SJCRH30 (cell line): ENCODE data around the gene ZBTB39. TPM values are rescaled to one million over a fixed set of nuclear protein-coding genes. Genes with fewer than 3 reads are reported as not detected.
A peak's percentile ranks its signal among the peaks of the same experiment; 100 is the strongest.
"Not testable (repeated sequence)": the region's sequence is repeated elsewhere in the genome, so short reads cannot be mapped to it uniquely, and the experiment has no call there.

Source experiments
- DNase-seq, 2 experiments: peaks; one replicate each; pipeline ENCODE4 v3.0.0-alpha.2; 2015 to 2020
- H3K27ac ChIP-seq: fragments of 250-450 bp; sonication (Bioruptor Pico); 2 replicates; pipeline ENCODE4 v1.5.1; 2020; ENCODE audit warnings: mild to moderate bottlenecking, moderate library complexity
- H3K27me3 ChIP-seq: fragments of 250-450 bp; sonication (Bioruptor Pico); 2 replicates; pipeline ENCODE4 v1.5.1; 2020; ENCODE audit warnings: mild to moderate bottlenecking, moderate library complexity
- H3K36me3 ChIP-seq: fragments of 250-450 bp; sonication (Bioruptor Pico); 2 replicates; pipeline ENCODE4 v1.5.1; 2020; ENCODE audit warnings: mild to moderate bottlenecking, moderate library complexity
- H3K4me1 ChIP-seq: fragments of 250-450 bp; sonication (Bioruptor Pico); 2 replicates; pipeline ENCODE4 v1.5.1; 2020; ENCODE audit warnings: mild to moderate bottlenecking, moderate library complexity
- H3K4me3 ChIP-seq: fragments of 250-450 bp; sonication (Bioruptor Pico); 2 replicates; pipeline ENCODE4 v1.5.1; 2020; ENCODE audit warnings: mild to moderate bottlenecking, moderate library complexity
- H3K9me3 ChIP-seq: fragments of 250-450 bp; sonication (Bioruptor Pico); replicated peaks from 2 replicates; pipeline ENCODE4 v1.5.1; 2020; ENCODE audit warnings: mild to moderate bottlenecking, moderate library complexity
- total RNA-seq: library from RNA; depleted of rRNA; stranded (reverse); fragments of >200 nt; shearing (Covaris generic); gene quantifications from 2 replicates; pipeline ENCODE4 v1.2.3, GENCODE V29; 2014

The ZBTB39 gene
- total RNA-seq, 1 experiment from 2014 or later = 101 TPM

DNA sequence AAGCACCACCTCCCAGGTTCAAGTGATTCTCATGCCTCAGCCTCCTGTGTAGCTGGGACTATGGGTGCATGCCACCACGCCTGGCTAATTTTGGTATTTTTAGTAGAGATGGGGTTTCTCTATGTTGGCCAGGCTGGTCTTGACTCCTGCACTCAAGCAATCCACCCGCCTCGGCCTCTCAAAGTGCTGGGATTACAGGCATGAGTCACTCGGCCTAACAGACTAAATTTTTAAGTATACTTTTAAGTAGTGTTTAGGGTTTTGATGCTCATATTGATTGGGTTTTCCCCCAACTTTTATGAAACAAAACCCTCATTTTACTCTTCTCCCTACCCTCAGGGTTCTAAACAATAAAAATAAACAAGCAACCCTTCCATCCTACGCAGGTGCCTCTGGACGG lies 38.1 kb upstream of the ZBTB39 start:
- Histone ChIP-seq H3K4me3 (no peak overlapping the region), H3K4me1 (peaks cover 11% of the 10 kb centered on the region; the same call in 1 of the 2 replicates), H3K27ac (no peak overlapping the region), H3K36me3 (no peaks in the 10 kb centered on the region), H3K27me3 (peaks cover 68% of the 10 kb centered on the region), H3K9me3 (no peaks in the 10 kb centered on the region)
- no peak for DNase-seq

DNA sequence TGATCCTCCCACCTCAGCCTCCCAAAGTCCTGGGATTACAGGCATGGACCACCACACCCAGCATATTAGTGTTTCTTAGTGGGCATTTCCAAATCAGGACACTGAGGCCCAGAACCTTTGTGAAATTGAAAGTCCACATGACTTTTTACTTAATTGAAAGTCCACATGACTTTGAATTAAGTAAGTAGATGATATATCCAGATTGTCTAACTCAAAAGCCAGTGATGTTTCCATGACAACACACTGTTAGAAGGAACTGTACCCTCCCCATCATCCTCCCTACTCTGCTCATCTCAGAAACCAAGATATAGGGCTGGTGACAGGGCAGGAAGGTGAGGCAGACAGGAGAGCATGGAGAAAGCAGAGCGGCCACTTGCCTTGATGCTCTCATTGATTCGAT lies 36.3 kb upstream of the ZBTB39 start:
- Histone ChIP-seq H3K27ac (no peak overlapping the region), H3K9me3 (no peaks in the 10 kb centered on the region), H3K36me3 (no peaks in the 10 kb centered on the region), H3K27me3 (peaks cover 79% of the 10 kb centered on the region), H3K4me3 (no peak overlapping the region), H3K4me1 (peaks cover 11% of the 10 kb centered on the region; the same call in 1 of the 2 replicates)
- DNase-seq = no peak

DNA sequence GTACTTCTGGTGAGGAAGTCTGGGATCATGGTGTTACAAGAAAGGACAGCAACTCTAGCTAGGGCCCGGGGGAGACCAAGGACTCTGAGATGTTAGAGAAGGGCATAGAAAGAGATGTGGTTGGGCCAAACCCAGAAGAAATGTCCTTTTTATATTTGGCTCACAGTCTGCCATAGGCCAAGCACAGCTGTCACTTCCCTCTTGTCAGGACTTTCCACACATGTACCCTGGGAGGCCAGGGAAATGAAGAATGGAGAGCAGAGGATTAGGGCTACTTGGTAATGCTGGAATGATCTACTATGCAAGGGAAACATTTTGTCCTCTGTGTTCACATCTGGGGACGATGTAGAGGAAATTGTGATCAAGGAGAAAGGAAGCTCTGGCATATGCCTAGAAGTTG lies 34.4 kb upstream of the ZBTB39 start:
- Histone ChIP-seq H3K9me3 (no peaks in the 10 kb centered on the region), H3K27me3 (peaks cover 87% of the 10 kb centered on the region), H3K4me3 (no peak overlapping the region), H3K36me3 (no peaks in the 10 kb centered on the region), H3K27ac (no peak overlapping the region), H3K4me1 (no peaks in the 10 kb centered on the region)
- DNase-seq = peak in 1 of 2 experiments; percentile 55

DNA sequence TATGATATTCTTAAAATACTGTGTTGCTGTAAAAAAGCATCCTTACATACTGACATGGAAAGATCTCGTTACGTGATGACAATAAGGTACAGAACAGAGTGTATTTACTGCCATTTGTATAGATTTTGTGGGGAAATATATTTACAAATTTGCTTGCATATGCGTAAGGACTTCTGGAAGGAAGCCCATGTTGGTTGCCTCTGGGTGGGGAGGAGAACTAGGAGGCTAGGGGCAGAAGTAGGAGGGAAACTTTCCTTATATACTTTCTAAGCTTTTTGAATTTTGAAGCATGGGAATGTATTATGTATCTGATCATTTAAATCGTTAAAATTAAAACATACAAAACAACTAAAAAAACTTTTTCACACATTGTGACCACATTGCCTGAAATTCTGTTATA lies 33.9 kb upstream of the ZBTB39 start:
- H3K27me3 ChIP-seq = peaks cover 87% of the 10 kb centered on the region

DNA sequence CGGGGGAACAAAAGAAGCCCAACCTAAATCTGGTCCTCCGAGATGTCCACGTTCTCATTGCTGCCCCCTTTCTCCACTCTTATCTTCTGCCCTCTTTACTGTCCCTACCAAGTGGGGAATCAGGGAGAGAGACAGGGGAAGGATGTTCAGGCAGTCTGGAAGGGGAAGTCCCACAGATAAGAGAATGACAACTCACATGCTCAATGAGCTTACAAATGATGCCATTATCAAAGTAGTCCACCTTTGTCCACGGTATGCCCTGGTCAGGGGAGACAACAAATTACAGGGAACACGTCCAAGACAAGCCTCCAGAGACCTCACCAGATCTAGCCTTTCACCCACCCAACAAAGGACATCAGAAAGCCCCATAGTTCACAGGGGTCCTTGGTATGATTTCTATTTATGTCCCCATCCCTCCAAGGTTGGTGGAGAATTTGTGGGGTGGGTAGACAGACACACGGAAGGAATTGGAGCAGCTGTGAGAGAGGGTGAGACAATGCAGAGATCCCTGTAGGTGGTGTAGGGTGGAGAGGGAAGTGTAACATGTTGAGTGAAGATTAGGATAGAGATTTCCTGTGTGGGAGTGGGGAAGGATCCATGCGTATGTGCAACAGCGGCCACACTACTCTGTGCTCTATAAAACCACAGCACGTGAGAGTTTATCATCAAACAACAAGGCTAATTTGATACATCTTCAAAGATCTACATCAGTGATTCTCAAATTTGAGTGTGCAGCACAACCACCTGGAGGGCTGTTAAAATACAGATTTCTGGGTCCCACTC lies 32.9 kb upstream of the ZBTB39 start:
- peaks cover 87% of the 10 kb centered on the region for H3K27me3 ChIP-seq

More for the DNA sequence above, 33.9 kb upstream of the ZBTB39 start:
- Histone ChIP-seq H3K4me1 (no peaks in the 10 kb centered on the region), H3K36me3 (no peaks in the 10 kb centered on the region), H3K27ac (no peak overlapping the region), H3K4me3 (no peak overlapping the region), H3K9me3 (no peaks in the 10 kb centered on the region)
- DNase-seq = no peak

DNA sequence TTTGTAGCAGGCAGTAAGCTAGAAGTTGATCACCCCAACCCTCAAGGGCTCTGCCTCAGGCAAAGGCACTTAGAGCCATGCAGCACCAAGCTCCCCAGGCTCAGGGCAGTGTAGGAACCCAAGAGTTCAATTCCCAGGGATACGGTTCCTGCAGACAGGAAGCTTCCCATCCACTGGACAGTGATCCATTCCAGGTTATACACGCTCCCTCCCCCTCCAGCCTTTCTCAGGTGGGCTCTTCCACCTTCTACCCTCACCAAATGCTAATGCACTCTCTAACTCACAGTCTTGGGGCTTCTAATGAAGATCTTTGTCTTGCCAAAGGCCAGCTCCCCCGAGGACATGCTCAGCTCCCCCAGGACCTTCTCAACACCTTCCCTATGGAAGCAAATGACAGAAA lies 30.9 kb upstream of the ZBTB39 start:
- DNase-seq = no peak
- peaks cover 87% of the 10 kb centered on the region for H3K27me3 ChIP-seq
- H3K4me3 ChIP-seq = no peak overlapping the region
- no peaks in the 10 kb centered on the region for H3K9me3 ChIP-seq
- no peaks in the 10 kb centered on the region for H3K4me1 ChIP-seq
- no peaks in the 10 kb centered on the region for H3K36me3 ChIP-seq
- no peak overlapping the region for H3K27ac ChIP-seq

More for the DNA sequence above, 32.9 kb upstream of the ZBTB39 start:
- no peaks in the 10 kb centered on the region for H3K4me1 ChIP-seq
- no peak for DNase-seq
- H3K36me3 ChIP-seq = no peaks in the 10 kb centered on the region
- no peak overlapping the region for H3K4me3 ChIP-seq
- H3K27ac ChIP-seq = no peak overlapping the region
- H3K9me3 ChIP-seq = no peaks in the 10 kb centered on the region

DNA sequence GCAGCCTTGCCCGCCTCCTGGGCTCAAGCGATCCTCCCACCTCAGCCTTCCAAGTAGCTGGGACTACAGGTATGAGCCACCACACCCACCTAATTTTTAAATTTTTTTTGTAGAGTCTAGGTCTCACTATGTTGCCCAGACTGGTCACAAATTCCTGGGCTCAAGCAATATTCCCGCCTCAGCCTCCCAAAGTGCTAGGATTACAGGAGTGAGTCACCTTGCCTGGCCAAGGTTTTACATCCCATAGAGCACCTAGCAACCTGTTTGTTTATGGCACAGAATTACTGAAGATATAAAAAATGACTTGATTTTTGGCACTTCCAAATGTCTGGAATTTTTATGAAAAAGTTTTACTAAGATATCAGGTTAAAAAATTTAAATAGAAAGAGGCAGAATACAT lies 27.1 kb upstream of the ZBTB39 start:
- H3K27me3 ChIP-seq = peaks cover 96% of the 10 kb centered on the region
- no peak overlapping the region for H3K4me3 ChIP-seq
- no peak for DNase-seq

DNA sequence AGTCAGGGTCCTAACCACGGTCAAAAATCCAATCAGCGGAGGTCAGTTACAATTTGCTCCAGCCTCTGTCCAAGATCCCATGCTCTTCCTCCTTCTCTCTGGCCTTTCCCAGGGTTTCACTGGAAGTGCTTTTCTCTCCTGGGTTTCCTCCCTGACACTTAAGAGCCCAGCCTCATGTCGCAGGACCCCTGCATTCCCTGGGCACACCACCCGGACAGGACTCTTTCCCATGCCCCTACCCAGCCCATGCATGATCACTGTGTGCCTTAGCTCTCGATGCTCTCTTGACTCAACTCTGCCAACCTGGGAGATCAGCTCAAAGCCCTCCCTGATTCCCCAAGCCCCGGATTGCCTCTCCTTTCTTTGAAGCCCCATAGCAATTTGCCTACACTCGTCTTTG lies 25.4 kb upstream of the ZBTB39 start:
- H3K4me3 ChIP-seq = no peak overlapping the region
- no peak overlapping the region for H3K27ac ChIP-seq
- no peak for DNase-seq
- H3K27me3 ChIP-seq = peaks cover 100% of the 10 kb centered on the region
- H3K4me1 ChIP-seq = no peaks in the 10 kb centered on the region
- no peaks in the 10 kb centered on the region for H3K36me3 ChIP-seq
- no peaks in the 10 kb centered on the region for H3K9me3 ChIP-seq

More for the DNA sequence above, 27.1 kb upstream of the ZBTB39 start:
- Histone ChIP-seq H3K36me3 (no peaks in the 10 kb centered on the region), H3K27ac (no peak overlapping the region), H3K9me3 (no peaks in the 10 kb centered on the region), H3K4me1 (no peaks in the 10 kb centered on the region)

DNA sequence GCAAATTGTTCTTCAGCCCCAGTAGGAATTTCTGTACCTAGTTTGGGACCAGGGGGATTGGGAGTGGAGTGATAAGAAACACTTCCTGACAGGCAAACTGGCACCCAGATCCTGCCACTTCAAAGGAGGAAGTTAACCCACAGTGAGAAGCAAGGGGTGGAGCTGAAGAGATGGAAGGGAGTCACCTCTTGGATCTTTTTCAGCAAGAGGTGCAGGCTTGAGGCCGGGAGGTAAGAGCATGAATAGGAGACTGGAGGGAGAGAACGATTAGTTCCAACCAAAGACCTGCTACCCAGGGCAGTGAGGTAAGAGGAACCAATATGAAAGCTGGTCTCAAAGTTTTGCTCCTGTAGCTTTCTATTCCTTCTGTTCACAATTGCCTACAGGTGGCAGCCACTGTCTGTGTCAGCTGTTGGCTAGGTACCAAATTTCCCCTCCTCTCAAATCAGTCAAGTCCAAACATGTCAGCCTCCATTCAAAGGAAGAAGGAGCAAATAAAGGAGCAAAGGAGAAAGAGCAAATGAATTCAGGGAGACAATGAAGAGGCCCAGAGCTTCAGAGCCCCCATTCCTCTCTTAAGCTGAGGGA lies 24.9 kb upstream of the ZBTB39 start:
- no peaks in the 10 kb centered on the region for H3K9me3 ChIP-seq
- no peak overlapping the region for H3K4me3 ChIP-seq
- peaks cover 100% of the 10 kb centered on the region for H3K27me3 ChIP-seq
- DNase-seq = peak in 1 of 2 experiments; percentile 69
- no peaks in the 10 kb centered on the region for H3K36me3 ChIP-seq
- H3K27ac ChIP-seq = no peak overlapping the region
- H3K4me1 ChIP-seq = no peaks in the 10 kb centered on the region

DNA sequence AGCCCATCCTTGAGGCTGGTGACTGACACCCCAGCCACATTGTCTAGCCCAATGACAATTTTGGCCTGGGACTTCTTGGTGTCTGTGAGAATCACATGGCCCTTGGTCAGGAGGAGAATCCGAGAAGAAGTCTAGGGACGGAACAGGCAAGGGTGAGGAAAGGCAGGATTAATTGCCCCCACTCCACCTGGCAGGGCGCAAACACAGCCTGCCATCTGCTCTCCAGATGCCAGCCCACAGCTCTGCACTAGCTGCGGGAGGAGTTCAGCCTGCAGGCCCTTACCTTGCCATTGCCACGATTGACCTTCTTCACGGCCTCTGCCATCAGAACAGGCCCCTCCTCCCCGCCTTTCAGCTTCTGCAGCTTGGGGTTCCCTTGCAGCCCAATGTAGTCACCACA lies 23.1 kb upstream of the ZBTB39 start:
- Histone ChIP-seq H3K36me3 (no peaks in the 10 kb centered on the region), H3K4me1 (no peaks in the 10 kb centered on the region), H3K27ac (no peak overlapping the region), H3K9me3 (no peaks in the 10 kb centered on the region), H3K4me3 (no peak overlapping the region), H3K27me3 (peaks cover 97% of the 10 kb centered on the region)
- no peak for DNase-seq

DNA sequence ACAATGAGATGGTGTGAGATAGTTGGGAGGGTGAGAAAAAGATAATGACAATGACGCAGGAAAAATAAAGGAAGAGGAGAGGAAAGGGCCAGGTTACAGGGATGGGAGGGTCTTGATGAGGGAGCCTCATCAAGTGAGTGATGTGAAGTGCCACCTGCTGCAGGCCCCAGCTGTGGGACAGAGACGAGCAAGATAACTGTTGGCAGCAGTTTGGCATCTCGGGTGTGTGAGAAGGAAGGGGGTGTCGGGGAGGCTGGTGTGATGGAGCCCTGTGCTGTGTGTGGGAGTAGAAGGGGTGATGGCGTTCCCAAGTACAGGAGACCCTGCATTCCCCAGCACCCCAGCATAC lies 21.4 kb upstream of the ZBTB39 start:
- no peaks in the 10 kb centered on the region for H3K4me1 ChIP-seq
- no peak overlapping the region for H3K4me3 ChIP-seq
- H3K27ac ChIP-seq = no peak overlapping the region
- H3K9me3 ChIP-seq = no peaks in the 10 kb centered on the region
- H3K36me3 ChIP-seq = no peaks in the 10 kb centered on the region
- DNase-seq = no peak
- H3K27me3 ChIP-seq = peaks cover 94% of the 10 kb centered on the region

DNA sequence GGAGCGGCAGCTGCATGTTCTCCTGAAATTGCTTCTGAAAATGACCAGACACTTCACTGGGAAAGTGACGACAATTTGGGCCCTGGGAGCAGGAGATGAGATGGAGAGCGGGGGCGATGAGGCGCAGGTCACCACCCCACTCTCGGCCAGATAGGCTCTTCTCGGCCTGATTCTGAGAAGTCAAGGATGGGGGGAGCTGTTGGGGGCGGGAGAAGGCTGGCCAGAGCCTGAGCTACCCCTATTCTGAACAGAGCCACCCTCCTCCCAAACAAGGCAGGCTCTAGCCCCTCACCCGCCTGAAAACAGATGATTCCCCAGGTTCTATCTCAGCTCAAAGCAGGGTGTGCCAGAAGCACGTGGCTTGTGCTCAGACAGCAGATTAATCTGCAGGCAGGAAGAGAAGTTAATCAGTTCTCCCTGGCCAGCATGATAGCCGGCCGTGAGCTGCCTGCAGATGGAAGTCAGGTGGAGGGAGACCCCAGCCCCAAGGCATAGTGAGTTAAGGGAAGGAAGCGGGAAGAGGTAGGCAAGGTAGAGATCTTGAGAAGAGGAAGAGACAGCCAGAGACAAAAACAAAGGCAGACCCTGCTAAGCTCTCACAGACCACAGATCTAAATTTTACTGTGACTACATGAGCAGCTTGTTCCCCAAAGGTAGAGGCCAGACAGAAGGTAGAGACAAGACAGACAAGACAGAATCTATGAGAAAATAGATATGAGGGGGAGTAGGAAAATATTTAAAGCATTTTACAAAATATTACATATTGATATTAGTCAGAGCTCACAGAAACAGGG lies 20.9 kb upstream of the ZBTB39 start:
- Histone ChIP-seq H3K27me3 (peaks cover 93% of the 10 kb centered on the region), H3K4me1 (no peaks in the 10 kb centered on the region), H3K4me3 (no peak overlapping the region), H3K36me3 (no peaks in the 10 kb centered on the region), H3K27ac (no peak overlapping the region), H3K9me3 (no peaks in the 10 kb centered on the region)
- no peak for DNase-seq

DNA sequence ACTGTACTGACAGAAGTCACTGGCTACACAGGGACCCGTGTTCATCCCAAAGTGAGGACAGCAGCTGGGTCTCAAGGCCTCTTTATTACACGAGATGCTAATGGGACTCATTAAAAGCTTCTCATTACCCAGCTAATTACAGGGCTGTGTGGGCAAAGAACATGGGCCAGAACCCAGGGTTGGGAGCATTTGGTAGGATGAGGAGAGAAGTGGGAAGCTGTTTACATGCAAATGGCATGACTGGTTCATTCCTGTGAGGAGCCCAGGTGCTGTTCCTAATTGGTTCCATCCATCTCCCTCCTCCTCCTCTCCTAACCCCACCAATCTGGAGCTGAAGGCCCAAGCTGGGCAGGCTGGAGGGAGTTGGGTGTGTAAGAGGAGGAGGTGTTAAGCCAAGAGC lies 18.9 kb upstream of the ZBTB39 start:
- Histone ChIP-seq H3K4me3 (no peak overlapping the region), H3K9me3 (no peaks in the 10 kb centered on the region), H3K4me1 (no peaks in the 10 kb centered on the region)

DNA sequence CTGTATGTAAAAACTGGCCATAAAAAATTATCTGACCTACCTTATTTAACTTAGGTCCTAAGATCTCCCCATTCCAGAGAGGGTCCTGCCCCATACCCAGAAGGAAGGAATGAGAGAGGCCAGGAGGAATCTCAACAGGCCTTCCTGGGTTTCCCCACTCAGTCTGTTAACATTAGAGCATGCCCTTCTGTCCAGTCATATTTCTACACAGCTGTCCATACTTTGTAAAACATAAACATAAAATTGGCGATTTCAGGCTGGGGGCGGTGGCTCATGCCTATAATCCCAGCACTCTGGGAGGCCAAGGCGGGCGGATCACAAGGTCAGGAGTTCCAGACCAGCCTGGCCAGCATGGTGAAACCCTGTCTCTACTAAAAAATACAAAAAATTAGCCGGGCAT lies 16.0 kb upstream of the ZBTB39 start:
- H3K4me3 ChIP-seq, H3K4me1 ChIP-seq, H3K36me3 ChIP-seq, H3K9me3 ChIP-seq, H3K27ac ChIP-seq: not testable (repeated sequence)
- peaks cover 82% of the 10 kb centered on the region for H3K27me3 ChIP-seq
- peak in 1 of 2 experiments; percentile 57 for DNase-seq

More for the DNA sequence above, 18.9 kb upstream of the ZBTB39 start:
- Histone ChIP-seq H3K36me3 (no peaks in the 10 kb centered on the region), H3K27me3 (peaks cover 91% of the 10 kb centered on the region), H3K27ac (no peak overlapping the region)
- DNase-seq = no peak
